MCF 10A (cell line): ENCODE measurements around the gene LIPI. TPM values are rescaled to one million over a fixed set of nuclear protein-coding genes. Genes with fewer than 3 reads are reported as not detected.
A peak's percentile ranks its signal among the peaks of the same experiment; 100 is the strongest.
"Not testable (repeated sequence)": the region's sequence is repeated elsewhere in the genome, so short reads cannot be mapped to it uniquely, and the experiment has no call there.

ENCODE experiments used
- BruUV-seq: library from RNA; stranded (reverse); fragments of 400-500 nt; replicated peaks from 2 replicates; lab custom pipeline; 2021; lab: Mats Ljungman, UMichigan
- CTCF ChIA-PET: fragments of 300-600 bp; sonication (Branson Sonifier 250); formaldehyde crosslinking; extraction: SDS; loops from one replicate; lab custom pipeline; 2021; ENCODE audit warnings: antibody characterized with exemption, inconsistent platforms; lab: Yijun Ruan, JAX
- POLR2A ChIA-PET: fragments of 300-600, 350-650 bp; sonication (Branson Sonifier 250); formaldehyde crosslinking; extraction: SDS; loops from one replicate; lab custom pipeline; 2020; ENCODE audit warnings: antibody characterized with exemption, inconsistent platforms; lab: Yijun Ruan, JAX
- DNase-seq: peaks from one replicate; pipeline ENCODE4 v3.0.0-alpha.2; 2018; ENCODE audit not compliant: unreplicated experiment
- H3K27ac Mint-ChIP-seq: one replicate; pipeline ENCODE4 v1.8.0; 2022; ENCODE audit warnings: mild to moderate bottlenecking, low read depth, mixed read lengths; ENCODE audit not compliant: unreplicated experiment
- H3K27me3 Mint-ChIP-seq: one replicate; pipeline ENCODE4 v1.8.0; 2022; ENCODE audit warnings: mixed read lengths; ENCODE audit not compliant: insufficient read depth, unreplicated experiment
- H3K36me3 Mint-ChIP-seq: one replicate; pipeline ENCODE4 v1.8.0; 2022; ENCODE audit warnings: mild to moderate bottlenecking, moderate library complexity, mixed read lengths; ENCODE audit not compliant: insufficient read depth, unreplicated experiment
- H3K4me1 Mint-ChIP-seq: one replicate; pipeline ENCODE4 v1.8.0; 2022; ENCODE audit warnings: mixed read lengths; ENCODE audit not compliant: insufficient read depth, unreplicated experiment
- H3K4me3 Mint-ChIP-seq: one replicate; pipeline ENCODE4 v1.8.0; 2022; ENCODE audit warnings: mild to moderate bottlenecking, moderate library complexity, mixed read lengths; ENCODE audit not compliant: unreplicated experiment
- H3K9me3 Mint-ChIP-seq: one replicate; pipeline ENCODE4 v1.8.0; 2022; ENCODE audit warnings: mixed read lengths; ENCODE audit not compliant: unreplicated experiment
- CTCF ChIP-seq: fragments of 200-600 bp; IDR thresholded peaks from one replicate; pipeline ENCODE4 v1.8.0; 2022; ENCODE audit warnings: antibody characterized with exemption, mild to moderate bottlenecking; ENCODE audit not compliant: unreplicated experiment
- intact Hi-C: fragments of 100-400 bp; cut with micrococcal nuclease; formaldehyde crosslinking; loops from 2 replicates; pipeline ENCODE4 v1.14.1; 2022
- total RNA-seq: library from RNA; stranded (reverse); gene quantifications from 2 replicates; pipeline ENCODE4 v1.2.3, GENCODE V29; 2022

LIPI gene
- total RNA-seq, 1 experiment from 2014 or later, result not detected

GRCh38 chr21:14092834-14093560 lies 117.8 kb downstream of the LIPI start:
- H3K4me1 Mint-ChIP-seq, result no peaks in the 10 kb centered on the region
- ChIA-PET POLR2A (interaction anchor here (0.6 to 0.7 kb wide), 2 partner anchors 18 to 466 kb away, joined by 3 read pairs; no protein-coding TSS in a partner anchor), CTCF (interaction anchor here (0.7 kb wide), 1 partner anchor 274 kb away, joined by 3 read pairs; no protein-coding TSS in a partner anchor)
- H3K27ac Mint-ChIP-seq, result no peak overlapping the region
- H3K36me3 Mint-ChIP-seq, result no peaks in the 10 kb centered on the region
- intact Hi-C loops, result no loop called here
- BruUV-seq, result no TSS peak
- H3K9me3 Mint-ChIP-seq, result peaks cover 6% of the 10 kb centered on the region
- no peaks in the 10 kb centered on the region for H3K27me3 Mint-ChIP-seq
- TF ChIP-seq CTCF, result no peak
- no peak for DNase-seq
- H3K4me3 Mint-ChIP-seq, result no peak overlapping the region

GRCh38 chr21:14090184-14090583 lies 120.6 kb downstream of the LIPI start:
- H3K4me1 Mint-ChIP-seq, CTCF ChIA-PET, BruUV-seq, H3K27ac Mint-ChIP-seq, H3K36me3 Mint-ChIP-seq, intact Hi-C loops, H3K27me3 Mint-ChIP-seq, H3K4me3 Mint-ChIP-seq, POLR2A ChIA-PET, H3K9me3 Mint-ChIP-seq: not testable (repeated sequence)
- peak; percentile 4 for DNase-seq

GRCh38 chr21:14088391-14088790 lies 122.4 kb downstream of the LIPI start:
- no peaks in the 10 kb centered on the region for H3K4me1 Mint-ChIP-seq
- POLR2A ChIA-PET, result interaction anchor here (0.6 kb wide), 1 partner anchor 18 kb away, joined by 3 read pairs; no protein-coding TSS in a partner anchor
- H3K9me3 Mint-ChIP-seq, result no peaks in the 10 kb centered on the region
- no peak overlapping the region for H3K4me3 Mint-ChIP-seq
- no peaks in the 10 kb centered on the region for H3K36me3 Mint-ChIP-seq
- no peak for DNase-seq
- CTCF ChIA-PET, result no interaction called here
- H3K27me3 Mint-ChIP-seq, result no peaks in the 10 kb centered on the region
- H3K27ac Mint-ChIP-seq, result no peak overlapping the region
- TF ChIP-seq CTCF, result no peak
- intact Hi-C loops, result no loop called here
- no TSS peak for BruUV-seq

GRCh38 chr21:14086553-14086952 lies 124.2 kb downstream of the LIPI start:
- no TSS peak for BruUV-seq
- ChIA-PET CTCF (no interaction called here), POLR2A (no interaction called here)
- Mint-ChIP-seq H3K27ac (no peak overlapping the region), H3K36me3 (no peaks in the 10 kb centered on the region), H3K27me3 (no peaks in the 10 kb centered on the region), H3K4me3 (no peak overlapping the region), H3K4me1 (no peaks in the 10 kb centered on the region), H3K9me3 (no peaks in the 10 kb centered on the region)
- DNase-seq, result no peak
- intact Hi-C loops, result no loop called here
- no peak for TF ChIP-seq CTCF
